Astrocyte (in vitro differentiated cells and primary cell): Measurements from ENCODE around the gene STK11IP. TPM values are rescaled to one million over a fixed set of nuclear protein-coding genes. Genes with fewer than 3 reads are reported as not detected.

Source experiments
- DNase-seq: peaks from one replicate; pipeline ENCODE4 v3.0.0-alpha.2; 2010; ENCODE audit warnings: low read depth
- FAIRE-seq: peaks from 2 replicates; lab custom pipeline; 2011; peaks lifted over from hg19 to GRCh38; lab: Jason Lieb, UNC
- H2AFZ ChIP-seq: 2 replicates; pipeline ENCODE4 v1.6.0; 2012; ENCODE audit warnings: low read depth, low read length, inconsistent platforms
- H3K27ac ChIP-seq: 2 replicates; pipeline ENCODE4 v1.5.1; 2011; ENCODE audit warnings: low read depth, low read length, inconsistent platforms
- H3K27me3 ChIP-seq: 2 replicates; pipeline ENCODE4 v1.6.0; 2011; ENCODE audit warnings: low read length, inconsistent platforms; ENCODE audit not compliant: insufficient read depth
- H3K36me3 ChIP-seq: 2 replicates; pipeline ENCODE4 v1.5.1; 2011; ENCODE audit warnings: low read length, inconsistent platforms; ENCODE audit not compliant: insufficient read depth
- H3K4me1 ChIP-seq: 2 replicates; pipeline ENCODE4 v1.5.1; 2011; ENCODE audit warnings: low read length, inconsistent platforms; ENCODE audit not compliant: insufficient read depth
- H3K4me2 ChIP-seq: 2 replicates; pipeline ENCODE4 v1.6.0; 2012; ENCODE audit warnings: low read length, inconsistent platforms
- H3K4me3 ChIP-seq: 2 replicates; pipeline ENCODE4 v1.5.1; 2011; ENCODE audit warnings: low read depth, mild to moderate bottlenecking, low read length, inconsistent platforms; ENCODE audit not compliant: insufficient read depth
- H3K79me2 ChIP-seq: 2 replicates; pipeline ENCODE4 v1.6.0; 2012; ENCODE audit warnings: mild to moderate bottlenecking, low read length, inconsistent platforms; ENCODE audit not compliant: insufficient read depth
- H3K9ac ChIP-seq: 2 replicates; pipeline ENCODE4 v1.6.0; 2012; ENCODE audit warnings: mild to moderate bottlenecking, low read length, inconsistent platforms
- H3K9me3 ChIP-seq: 2 replicates; pipeline ENCODE4 v1.5.1; 2012; ENCODE audit warnings: low read depth, mild to moderate bottlenecking, low read length, inconsistent platforms; ENCODE audit not compliant: insufficient read depth
- H4K20me1 ChIP-seq: 2 replicates; pipeline ENCODE4 v1.6.0; 2012; ENCODE audit warnings: low read length, inconsistent platforms; ENCODE audit not compliant: insufficient read depth
- H3K27ac Mint-ChIP-seq: one replicate; pipeline ENCODE4 v1.8.0; 2021; ENCODE audit warnings: mild to moderate bottlenecking, mixed read lengths; ENCODE audit not compliant: unreplicated experiment
- H3K27me3 Mint-ChIP-seq: one replicate; pipeline ENCODE4 v1.8.0; 2021; ENCODE audit warnings: low read depth, mixed read lengths; ENCODE audit not compliant: unreplicated experiment
- H3K36me3 Mint-ChIP-seq: one replicate; pipeline ENCODE4 v1.8.0; 2021; ENCODE audit warnings: low read depth, mixed read lengths; ENCODE audit not compliant: unreplicated experiment
- H3K4me1 Mint-ChIP-seq: one replicate; pipeline ENCODE4 v1.8.0; 2021; ENCODE audit warnings: low read depth, mixed read lengths; ENCODE audit not compliant: unreplicated experiment
- H3K4me3 Mint-ChIP-seq: one replicate; pipeline ENCODE4 v1.8.0; 2021; ENCODE audit warnings: mild to moderate bottlenecking, moderate library complexity, mixed read lengths; ENCODE audit not compliant: unreplicated experiment
- H3K9me3 Mint-ChIP-seq: one replicate; pipeline ENCODE4 v1.8.0; 2021; ENCODE audit warnings: mild to moderate bottlenecking, mixed read lengths; ENCODE audit not compliant: unreplicated experiment
- CTCF ChIP-seq: IDR thresholded peaks from 2 replicates; pipeline ENCODE4 v1.5.1; 2011; ENCODE audit warnings: low read depth, mild to moderate bottlenecking, inconsistent platforms, low read length, moderate library complexity; ENCODE audit not compliant: insufficient read depth
- EZH2 ChIP-seq: IDR thresholded peaks from 2 replicates; pipeline ENCODE4 v1.6.1; 2012; ENCODE audit warnings: mild to moderate bottlenecking, low read length, inconsistent platforms; ENCODE audit not compliant: insufficient read depth
- total RNA-seq: library from RNA; stranded (reverse); gene quantifications from 2 replicates; pipeline ENCODE4 v1.2.1, GENCODE V29; 2021

The STK11IP gene
- total RNA-seq, 1 donor from 2014 or later = 24.9 TPM

- H3K27ac Mint-ChIP-seq = no peak overlapping the region
- DNase-seq (no peak), FAIRE-seq (no peak)
Observed at GRCh38 chr2:219581346-219581745, 16.3 kb upstream of the STK11IP start.

GRCh38 chr2:219591091-219591490, 6.6 kb upstream of the STK11IP start:
- Histone ChIP-seq H3K36me3 (no peaks in the 10 kb centered on the region), H3K9ac (no peak overlapping the region), H3K27me3 (no peaks in the 10 kb centered on the region), H3K4me1 (no peaks in the 10 kb centered on the region), H4K20me1 (no peaks in the 10 kb centered on the region), H2AFZ (no peak overlapping the region), H3K27ac (no peak overlapping the region), H3K79me2 (no peaks in the 10 kb centered on the region), H3K4me2 (no peak overlapping the region), H3K4me3 (no peak overlapping the region), H3K9me3 (no peaks in the 10 kb centered on the region)
- H3K4me3 Mint-ChIP-seq = no peak overlapping the region
- peaks cover 2% of the 10 kb centered on the region for H3K9me3 Mint-ChIP-seq
- peaks cover 15% of the 10 kb centered on the region for H3K4me1 Mint-ChIP-seq
- DNase-seq (no peak), FAIRE-seq (no peak)
- peaks cover 2% of the 10 kb centered on the region for H3K27me3 Mint-ChIP-seq
- TF ChIP-seq CTCF (no peak), EZH2 (no peak)
- H3K27ac Mint-ChIP-seq = no peak overlapping the region
- H3K36me3 Mint-ChIP-seq = no peaks in the 10 kb centered on the region

More at GRCh38 chr2:219581346-219581745, 16.3 kb upstream of the STK11IP start:
- Mint-ChIP-seq H3K4me1 (peaks cover 13% of the 10 kb centered on the region), H3K9me3 (no peaks in the 10 kb centered on the region), H3K4me3 (no peak overlapping the region), H3K36me3 (no peaks in the 10 kb centered on the region), H3K27me3 (peaks cover 5% of the 10 kb centered on the region)
- H2AFZ ChIP-seq = no peak overlapping the region
- TF ChIP-seq EZH2 = no peak
- H3K36me3 ChIP-seq = no peaks in the 10 kb centered on the region
- H3K4me3 ChIP-seq = no peak overlapping the region
- H3K27ac ChIP-seq = no peak overlapping the region
- no peak overlapping the region for H3K4me2 ChIP-seq
- H3K4me1 ChIP-seq = peaks cover 7% of the 10 kb centered on the region
- no peaks in the 10 kb centered on the region for H3K79me2 ChIP-seq
- peaks cover 15% of the 10 kb centered on the region for H3K27me3 ChIP-seq
- H4K20me1 ChIP-seq = no peaks in the 10 kb centered on the region
- H3K9me3 ChIP-seq = no peaks in the 10 kb centered on the region
- H3K9ac ChIP-seq = no peak overlapping the region

DNA sequence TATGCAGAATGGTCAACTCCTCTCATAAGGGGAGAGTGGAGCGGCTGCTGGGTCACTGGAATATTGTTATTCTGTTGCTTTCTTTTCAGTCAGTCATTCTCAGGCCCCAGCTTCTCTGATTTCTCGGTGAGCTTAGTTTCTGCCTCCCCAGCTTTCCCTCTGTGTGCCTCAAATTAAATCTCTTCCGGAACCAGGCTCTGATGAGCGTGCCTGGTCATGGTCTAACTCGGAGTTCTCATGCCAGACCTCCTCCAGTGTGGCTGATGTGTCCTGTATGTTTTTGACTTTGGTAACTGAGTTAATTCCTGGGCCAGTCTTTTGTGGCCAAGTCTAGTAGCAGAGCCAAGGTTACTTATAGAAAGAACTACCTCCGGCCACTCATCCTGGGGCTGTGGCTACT, 4.9 kb upstream of the STK11IP start:
- no peak overlapping the region for H3K27ac Mint-ChIP-seq
- no peaks in the 10 kb centered on the region for H4K20me1 ChIP-seq

More for the DNA sequence above, 4.9 kb upstream of the STK11IP start:
- Histone ChIP-seq H2AFZ (no peak overlapping the region), H3K36me3 (no peaks in the 10 kb centered on the region), H3K9ac (no peak overlapping the region), H3K4me3 (no peak overlapping the region), H3K27ac (no peak overlapping the region), H3K4me1 (peaks cover 5% of the 10 kb centered on the region), H3K79me2 (no peaks in the 10 kb centered on the region), H3K27me3 (no peaks in the 10 kb centered on the region), H3K4me2 (no peak overlapping the region), H3K9me3 (no peaks in the 10 kb centered on the region)
- FAIRE-seq (no peak), DNase-seq (no peak)
- Mint-ChIP-seq H3K27me3 (no peaks in the 10 kb centered on the region), H3K4me1 (peaks cover 21% of the 10 kb centered on the region), H3K4me3 (no peak overlapping the region), H3K36me3 (no peaks in the 10 kb centered on the region), H3K9me3 (peaks cover 2% of the 10 kb centered on the region)
- TF ChIP-seq CTCF (no peak), EZH2 (no peak)
